ENCODE measurements around the gene HIP1. TPM values are rescaled to one million over a fixed set of nuclear protein-coding genes. Genes with fewer than 3 reads are reported as not detected.
"Not testable (repeated sequence)": the region's sequence is repeated elsewhere in the genome, so short reads cannot be mapped to it uniquely, and the experiment has no call there.

The HIP1 gene
- total RNA-seq, 1 donor: 25.7 TPM

GRCh38 chr7:75492020-75492419 lies 246.7 kb downstream of the HIP1 start, which contains the start of gene SPDYE5:
Gene SPDYE5 (plus strand): TSS chr7:75492320. CDS start chr7:75494048, 1,728 bp downstream.
- not testable (repeated sequence) for H3K79me2 ChIP-seq (ENCODE audit: insufficient read depth, low read length); DNase-seq (ENCODE audit: insufficient read length, low spot score, missing footprints); H3K27me3 ChIP-seq (ENCODE audit: insufficient read depth, low read length); H4K20me1 ChIP-seq (ENCODE audit: insufficient read depth, low read length); H3K9me3 ChIP-seq (ENCODE audit: low read depth, low read length); H3K4me1 ChIP-seq (ENCODE audit: insufficient read depth, low read length); H3K4me3 ChIP-seq (ENCODE audit: insufficient read depth, low read length); H3K4me2 ChIP-seq (ENCODE audit: insufficient read depth, low read length); H3K36me3 ChIP-seq (ENCODE audit: insufficient read depth, low read length); H2AFZ ChIP-seq (ENCODE audit: low read length); H3K27ac ChIP-seq (ENCODE audit: low read depth, low read length)

GRCh38 chr7:75485979-75486643 lies 252.6 kb downstream of the HIP1 start, which contains the start of gene POM121C:
Gene POM121C (minus strand): TSS chr7:75486299. CDS start chr7:75441496, 44,803 bp downstream.
- H3K4me2 ChIP-seq (ENCODE audit: insufficient read depth, low read length): peak within 1 kb of the TSS; percentile 83
- H3K4me1 ChIP-seq (ENCODE audit: insufficient read depth, low read length); H3K27me3 ChIP-seq (ENCODE audit: insufficient read depth, low read length); H3K36me3 ChIP-seq (ENCODE audit: insufficient read depth, low read length); H4K20me1 ChIP-seq (ENCODE audit: insufficient read depth, low read length); H3K9me3 ChIP-seq (ENCODE audit: low read depth, low read length): not testable (repeated sequence)
- H3K79me2 ChIP-seq (ENCODE audit: insufficient read depth, low read length): peaks cover 16% of the 10 kb centered on the region
- DNase-seq (ENCODE audit: insufficient read length, low spot score, missing footprints): peak; percentile 90
- peak within 1 kb of the TSS; percentile 70 for H3K27ac ChIP-seq (ENCODE audit: low read depth, low read length)
- peak within 1 kb of the TSS; percentile 62 for H2AFZ ChIP-seq (ENCODE audit: low read length)
- H3K4me3 ChIP-seq (ENCODE audit: insufficient read depth, low read length): peak within 1 kb of the TSS; percentile 79

GRCh38 chr7:75485355-75485978 lies 253.3 kb downstream of the HIP1 start:
- not testable (repeated sequence) for H3K9me3 ChIP-seq (ENCODE audit: low read depth, low read length); H3K27me3 ChIP-seq (ENCODE audit: insufficient read depth, low read length); H2AFZ ChIP-seq (ENCODE audit: low read length); H3K36me3 ChIP-seq (ENCODE audit: insufficient read depth, low read length); H3K4me1 ChIP-seq (ENCODE audit: insufficient read depth, low read length); DNase-seq (ENCODE audit: insufficient read length, low spot score, missing footprints); H4K20me1 ChIP-seq (ENCODE audit: insufficient read depth, low read length)
- Histone ChIP-seq H3K4me2 (ENCODE audit: insufficient read depth, low read length) (peak overlapping the region; percentile 83), H3K4me3 (ENCODE audit: insufficient read depth, low read length) (peak overlapping the region; percentile 79), H3K27ac (ENCODE audit: low read depth, low read length) (peak overlapping the region; percentile 70), H3K79me2 (ENCODE audit: insufficient read depth, low read length) (peaks cover 16% of the 10 kb centered on the region)

Small RNA genes lying within 50 kb of the gene (small RNA-seq; reads per million reads assigned to genes)
- gene AC211429.1 (not detected), gene RF00019 (not detected)

Other genes starting within 250 kb of the HIP1 start
- under 0.01 TPM in 1 of 2 replicates, not detected in the other for gene SPDYE5, start 246.6 kb downstream of the HIP1 start, total RNA-seq
- 1.1 and 1.5 TPM in 2 replicates for gene CCL26, start 33.3 kb upstream of the HIP1 start, total RNA-seq
- gene CCL24, start 74.9 kb upstream of the HIP1 start, total RNA-seq: not detected in 2 replicates
- gene RHBDD2, start 140.1 kb upstream of the HIP1 start, total RNA-seq: 27.4 and 27.5 TPM in 2 replicates
- 70.4 and 73.1 TPM in 2 replicates for gene POR, start 176.2 kb upstream of the HIP1 start, total RNA-seq

All from osteoblast (primary cell).